NCI-H2081 treated with DMSO at 0.1 percent for 48 hours (cell line): ENCODE data around the gene PRRG1.
"Not testable (repeated sequence)": the region's sequence is repeated elsewhere in the genome, so short reads cannot be mapped to it uniquely, and the experiment has no call there.

Experiments used
- DNase-seq: peaks from one replicate; lab custom pipeline; 2025; lab: John Stamatoyannopoulos, UW

PRRG1 gene

DNA sequence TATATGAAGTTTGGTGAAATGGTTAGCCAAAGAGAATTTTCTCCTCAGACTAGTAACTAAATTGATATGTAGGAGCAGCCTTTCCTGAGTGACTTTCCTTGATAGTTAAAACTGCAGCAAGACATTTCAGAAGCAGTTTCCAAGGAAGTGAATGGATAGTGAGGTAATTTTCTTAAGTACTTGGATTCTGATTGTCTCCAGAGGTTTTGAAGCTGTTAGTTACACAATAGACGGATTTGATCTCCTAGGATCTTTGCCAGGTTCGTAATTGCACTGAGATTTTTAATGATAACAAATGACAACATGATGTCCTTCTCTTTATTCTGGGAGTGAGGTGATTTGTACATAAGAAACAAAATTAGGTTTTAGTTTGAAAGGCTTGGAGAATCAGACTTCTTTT, 29.2 kb downstream of the PRRG1 start:
- no peak for DNase-seq

DNA sequence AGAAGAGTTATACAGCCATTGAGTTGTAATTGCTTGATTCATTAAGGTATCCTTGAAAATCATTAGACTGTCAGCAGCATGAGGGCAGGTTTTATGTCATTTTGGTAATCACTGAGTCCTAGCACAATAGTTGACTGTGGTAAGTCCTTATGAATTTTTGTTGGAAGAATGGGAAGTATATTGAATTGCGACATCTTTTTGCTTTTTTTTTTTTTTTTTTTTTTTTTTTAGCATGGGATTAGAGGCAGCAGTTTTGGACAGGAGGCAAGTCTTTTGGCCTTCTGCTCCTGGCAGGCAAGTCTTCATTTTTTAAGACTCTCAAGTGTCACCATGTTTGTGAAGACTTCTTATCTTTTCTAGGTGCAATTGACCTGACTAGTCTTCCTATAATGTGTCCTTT, 29.7 kb downstream of the PRRG1 start:
- DNase-seq: no peak

DNA sequence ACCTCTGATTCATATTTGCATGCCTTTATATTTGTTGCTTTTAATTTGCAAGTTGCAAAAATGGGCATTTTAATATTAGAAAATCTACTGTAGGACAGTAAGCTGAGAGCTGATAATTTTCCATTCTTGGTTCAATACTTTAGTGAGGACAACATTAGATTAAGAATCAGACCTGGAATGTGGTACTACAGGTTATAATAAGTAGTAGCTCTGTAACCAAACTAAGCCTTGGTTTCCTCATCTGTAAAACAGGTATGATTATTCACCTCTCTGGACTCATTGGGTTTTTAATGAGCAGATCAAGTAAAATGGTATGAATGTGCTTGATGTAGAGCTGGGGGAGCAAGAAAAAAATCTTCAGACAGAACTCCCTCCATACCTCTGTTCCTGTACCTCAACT, 31.1 kb downstream of the PRRG1 start:
- no peak for DNase-seq

DNA sequence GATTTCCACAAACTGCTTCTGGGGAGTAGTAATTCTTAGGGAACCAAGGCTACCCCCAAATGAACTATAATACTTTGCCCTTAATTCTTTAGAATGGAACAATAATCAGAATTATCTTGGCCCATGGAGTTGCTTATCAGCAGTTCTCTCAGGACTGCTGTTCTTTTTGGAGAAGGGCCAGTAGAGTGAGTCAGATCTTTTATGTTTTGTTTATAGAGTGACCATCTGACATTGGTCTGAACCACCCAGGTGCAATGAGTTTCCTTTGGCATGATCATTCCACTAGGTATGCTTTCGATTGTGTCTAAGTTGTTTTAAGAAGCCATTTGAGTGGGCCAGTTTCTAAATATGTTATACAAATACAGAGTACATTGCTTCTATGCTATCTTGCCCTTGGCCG, 31.8 kb downstream of the PRRG1 start:
- DNase-seq: no peak

DNA sequence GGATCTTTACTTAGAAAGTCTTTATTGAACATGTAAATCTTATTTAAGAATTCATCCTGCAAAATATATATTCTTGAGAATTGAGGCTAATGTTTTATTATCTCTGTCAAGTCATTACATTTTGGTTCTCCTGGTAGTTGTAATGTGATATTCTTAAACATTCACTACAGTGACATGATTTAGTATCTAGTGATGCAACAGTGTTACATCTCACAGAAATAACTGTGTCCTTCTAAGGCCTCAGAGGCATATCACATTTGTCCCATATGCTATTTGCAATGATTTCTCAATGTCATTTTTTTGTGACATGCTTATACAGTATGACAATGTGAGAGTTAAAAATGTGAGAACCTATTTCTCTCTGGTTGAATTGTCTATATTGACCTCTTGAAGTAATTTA, 34.1 kb downstream of the PRRG1 start:
- no peak for DNase-seq

DNA sequence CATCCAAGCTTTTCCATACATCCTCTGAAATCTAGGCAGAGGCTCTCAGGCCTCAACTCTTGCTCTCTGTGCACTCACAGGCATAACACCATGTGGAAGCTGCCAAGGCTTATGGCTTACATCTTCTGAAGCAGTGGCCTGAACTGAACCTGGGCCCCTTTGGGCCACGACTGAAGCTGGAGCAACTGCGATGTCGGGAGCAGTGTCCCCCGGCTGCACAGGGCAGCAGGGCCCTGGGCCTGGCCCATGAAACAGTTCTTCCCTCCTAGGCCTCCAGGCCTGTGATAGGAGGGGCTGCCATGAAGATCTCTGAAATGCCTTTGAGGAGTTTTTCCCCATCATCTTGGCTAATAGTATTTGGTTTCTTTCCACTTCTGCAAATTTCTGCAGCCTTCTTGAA, 39.2 kb downstream of the PRRG1 start:
- DNase-seq: no peak

DNA sequence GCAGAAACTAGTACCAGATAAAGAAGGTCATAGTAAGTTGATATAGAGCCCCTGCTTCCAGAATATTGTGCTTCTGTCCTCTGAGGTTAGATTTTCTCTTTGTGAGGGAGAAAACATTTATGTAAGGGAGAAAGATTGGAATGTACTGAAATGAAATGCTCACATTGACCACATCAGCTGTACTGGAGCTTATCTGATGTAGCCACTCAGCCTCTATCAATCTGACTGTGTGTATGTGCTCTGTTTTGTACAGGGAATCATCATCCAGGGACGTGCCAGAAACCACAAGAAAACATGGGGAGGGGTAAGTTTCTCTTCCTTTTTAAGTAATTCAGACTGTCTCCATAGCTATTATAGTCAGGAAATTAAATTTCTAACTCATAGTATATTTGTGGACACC, 56.8 kb downstream of the PRRG1 start:
- no peak for DNase-seq

DNA sequence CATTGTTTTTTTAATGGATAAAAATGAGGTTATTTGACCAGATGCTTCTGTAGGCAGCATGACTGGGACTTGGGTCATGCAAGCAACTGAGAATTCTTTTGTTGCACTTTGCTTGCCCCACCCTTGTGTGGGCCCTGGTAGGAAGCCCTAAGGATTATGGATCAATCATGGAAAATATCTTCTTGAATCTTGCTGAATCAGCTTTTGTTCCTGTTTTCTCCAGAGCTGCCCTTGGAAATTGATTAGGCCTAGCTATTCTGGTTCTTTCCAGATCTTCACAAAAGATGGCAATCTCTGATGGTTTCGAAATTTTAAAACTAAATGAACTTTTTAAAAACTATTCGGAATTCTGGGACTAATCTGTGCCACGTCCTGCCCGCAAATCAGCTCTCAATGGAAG, 58.6 kb downstream of the PRRG1 start:
- DNase-seq: no peak

DNA sequence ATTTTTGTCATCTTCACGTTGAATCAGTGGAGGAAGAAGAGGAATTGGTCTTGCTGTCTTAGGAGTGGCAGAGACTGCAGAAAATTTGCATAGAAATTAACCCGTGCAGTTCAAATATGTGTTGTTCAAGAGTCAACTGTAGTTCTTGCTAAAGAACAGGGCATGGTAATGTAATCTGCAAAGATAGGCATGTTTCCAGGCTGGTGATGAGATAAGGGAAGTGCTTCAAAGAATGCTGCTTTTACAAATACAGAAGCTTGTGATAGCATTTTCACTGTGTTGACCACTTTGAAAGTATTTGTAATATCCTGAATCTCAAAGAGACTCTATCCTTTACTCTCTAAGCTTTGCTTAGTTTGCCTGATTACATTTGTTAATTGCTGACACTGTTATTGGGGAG, 60.1 kb downstream of the PRRG1 start:
- DNase-seq: no peak

DNA sequence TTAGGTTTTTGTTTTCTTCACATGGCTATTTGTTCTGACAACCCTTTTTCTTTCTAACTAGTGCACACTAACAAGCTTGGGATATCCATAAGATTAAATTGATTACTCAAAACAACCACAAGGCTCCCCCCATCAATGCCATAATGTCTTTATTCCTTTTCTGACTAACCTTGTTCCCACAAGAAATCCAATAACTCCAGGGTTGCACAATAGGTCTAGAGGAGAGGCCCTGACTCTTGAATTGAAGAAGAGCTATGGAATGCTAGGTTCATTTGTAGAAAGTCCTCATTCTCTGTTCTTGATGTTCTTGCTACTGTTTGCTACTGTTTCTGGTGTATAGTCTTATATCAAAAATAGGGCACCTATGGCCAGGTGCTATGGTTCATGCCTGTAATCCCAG, 71.0 kb downstream of the PRRG1 start:
- no peak for DNase-seq

DNA sequence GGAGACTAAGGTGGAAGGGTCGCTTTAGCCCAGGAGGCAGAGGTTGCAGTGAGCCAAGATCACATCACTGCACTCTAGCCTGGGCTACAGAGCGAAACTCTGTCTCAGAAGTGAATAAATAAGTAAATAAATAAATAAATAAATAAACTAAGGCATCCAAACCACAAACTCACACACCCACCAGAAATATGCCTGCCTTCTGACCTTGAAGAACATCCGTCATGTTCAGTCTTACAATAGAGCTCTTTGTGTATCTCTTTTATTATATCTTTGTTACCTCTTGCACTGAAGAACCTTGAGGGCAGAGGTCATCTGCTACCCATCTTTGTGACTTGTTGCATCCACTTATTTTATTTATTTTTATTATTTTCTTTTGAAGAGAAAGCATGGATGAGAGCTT, 71.6 kb downstream of the PRRG1 start:
- DNase-seq: no peak

DNA sequence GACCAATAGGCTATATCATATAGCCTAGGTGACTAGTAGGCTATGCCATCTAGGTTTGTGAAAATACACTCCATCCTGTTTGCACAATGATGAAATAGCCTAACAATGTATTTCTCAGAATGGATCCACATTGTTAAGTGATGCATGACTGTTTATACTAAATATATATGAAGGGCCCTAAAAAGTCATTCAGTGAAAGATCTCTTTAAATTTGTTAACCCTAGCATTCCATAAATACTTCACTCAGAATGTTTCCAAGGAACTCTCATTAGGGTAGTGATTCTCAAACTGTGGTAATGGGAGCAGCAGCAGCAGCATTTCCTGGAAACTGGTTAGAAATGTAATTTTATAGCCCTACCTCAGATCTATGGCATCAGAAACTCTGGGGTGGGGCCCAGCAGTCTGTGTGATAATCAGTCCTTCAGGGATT, 74.9 kb downstream of the PRRG1 start:
- no peak for DNase-seq

DNA sequence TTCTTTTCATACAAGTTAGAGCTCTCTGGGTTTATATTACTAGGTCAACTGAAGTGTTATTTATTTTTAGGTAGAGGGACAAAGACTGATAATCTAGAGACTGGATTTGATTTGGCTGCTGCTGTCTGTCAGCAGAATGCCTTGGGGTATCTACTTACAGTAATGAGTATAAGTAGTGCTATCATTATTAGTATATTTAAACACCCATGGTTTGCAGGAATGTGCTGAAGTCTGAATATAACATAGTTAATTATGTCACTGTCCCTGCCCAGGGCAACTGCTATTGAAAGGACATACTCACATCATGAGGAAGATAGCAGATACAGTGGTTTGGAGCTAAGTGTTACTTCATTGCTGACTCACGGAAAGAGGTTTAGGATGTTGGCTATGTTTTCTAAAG, 76.2 kb downstream of the PRRG1 start:
- DNase-seq: no peak

DNA sequence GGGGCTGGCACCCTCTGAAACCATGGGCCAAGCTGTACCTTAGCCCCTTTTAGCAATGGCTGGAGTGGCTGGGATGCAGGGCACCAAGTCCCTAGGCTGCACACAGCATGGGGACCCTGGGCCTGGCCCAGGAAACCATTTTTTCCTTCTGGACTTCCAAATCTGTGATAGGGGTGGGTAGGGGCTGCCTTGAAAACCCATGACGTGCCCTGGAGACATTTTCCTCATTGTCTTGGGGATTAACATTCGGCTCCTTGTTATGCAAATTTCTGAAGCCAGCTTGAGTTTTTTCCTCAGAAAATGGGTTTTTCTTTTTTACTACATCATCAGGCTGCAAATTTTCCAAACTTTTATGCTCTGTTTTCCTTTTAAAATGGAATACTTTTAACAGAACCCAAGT, 79.8 kb downstream of the PRRG1 start:
- DNase-seq: not testable (repeated sequence)

DNA sequence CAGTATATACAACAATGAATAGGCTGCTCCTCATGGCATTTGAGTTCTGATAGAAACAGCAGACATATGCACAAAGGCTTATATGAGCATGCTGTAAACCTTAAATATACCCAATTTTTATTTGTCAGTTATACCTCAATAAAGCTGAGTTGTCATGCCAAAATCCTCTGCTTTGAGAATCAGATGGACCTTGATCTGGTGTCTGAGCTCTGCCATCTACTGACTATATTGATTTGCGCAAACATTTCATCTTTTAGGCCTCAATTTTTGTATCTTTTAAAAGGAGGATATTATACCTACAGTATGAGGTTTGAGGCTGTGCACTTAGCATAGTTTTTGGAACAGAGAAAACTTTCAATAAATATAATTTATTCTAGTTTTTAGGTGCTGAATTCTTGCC, 85.2 kb downstream of the PRRG1 start:
- DNase-seq: no peak

DNA sequence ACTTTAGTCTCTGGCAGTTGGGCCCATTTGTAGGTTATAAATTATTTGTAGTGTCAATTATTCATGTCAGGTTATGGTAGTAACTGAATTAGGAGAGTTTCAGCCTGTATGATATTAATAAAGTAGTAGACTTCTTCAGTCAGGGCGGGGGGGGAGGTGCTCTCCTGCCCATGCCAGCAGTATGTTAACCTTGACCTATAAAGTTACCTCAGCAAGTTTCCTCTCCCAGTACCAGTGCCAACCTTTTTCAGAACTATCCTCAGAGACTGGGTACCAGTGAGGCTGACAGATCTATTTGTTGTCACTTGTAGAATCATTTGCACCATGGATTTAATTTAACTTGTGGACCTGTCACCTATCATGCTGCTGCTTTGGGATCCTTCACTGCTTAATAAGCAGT, 88.0 kb downstream of the PRRG1 start:
- DNase-seq: no peak

DNA sequence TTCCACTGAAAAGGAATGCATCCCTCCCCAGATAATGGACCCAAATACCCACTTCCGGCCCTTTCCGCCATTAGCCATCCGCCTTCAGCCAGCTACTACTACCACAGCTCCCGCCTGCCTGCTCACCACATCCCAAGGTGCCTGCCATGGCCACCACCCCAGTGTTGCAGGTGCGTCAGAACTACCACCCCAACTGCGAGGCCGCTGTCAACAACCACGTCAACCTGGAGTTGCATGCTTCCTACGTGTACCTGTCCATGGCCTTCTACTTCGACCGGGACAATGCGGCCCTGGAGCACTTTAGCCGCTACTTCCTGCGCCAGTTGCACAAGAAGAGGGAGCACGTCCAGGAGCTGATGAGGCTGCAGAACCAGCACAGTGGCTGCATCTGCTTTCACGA, 92.2 kb downstream of the PRRG1 start:
- DNase-seq: no peak

DNA sequence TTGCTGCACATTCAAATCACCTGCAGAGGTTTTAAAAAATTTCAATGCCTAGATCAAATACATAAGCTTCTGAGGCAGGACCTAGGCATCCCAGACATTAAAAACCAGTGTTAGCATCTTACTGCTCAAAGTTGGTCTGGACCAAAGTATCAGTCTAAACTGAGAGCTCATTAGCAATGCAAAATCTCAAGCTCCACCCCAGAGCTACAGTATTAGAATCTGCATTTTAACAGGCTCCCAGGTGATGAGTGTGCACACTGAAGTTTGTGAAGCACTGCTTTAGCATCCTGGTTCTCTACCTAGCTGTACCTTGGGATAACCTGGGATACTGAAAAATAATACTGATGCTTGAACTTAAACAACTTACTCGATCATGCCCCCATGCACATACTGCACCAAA, 96.0 kb downstream of the PRRG1 start:
- no peak for DNase-seq

DNA sequence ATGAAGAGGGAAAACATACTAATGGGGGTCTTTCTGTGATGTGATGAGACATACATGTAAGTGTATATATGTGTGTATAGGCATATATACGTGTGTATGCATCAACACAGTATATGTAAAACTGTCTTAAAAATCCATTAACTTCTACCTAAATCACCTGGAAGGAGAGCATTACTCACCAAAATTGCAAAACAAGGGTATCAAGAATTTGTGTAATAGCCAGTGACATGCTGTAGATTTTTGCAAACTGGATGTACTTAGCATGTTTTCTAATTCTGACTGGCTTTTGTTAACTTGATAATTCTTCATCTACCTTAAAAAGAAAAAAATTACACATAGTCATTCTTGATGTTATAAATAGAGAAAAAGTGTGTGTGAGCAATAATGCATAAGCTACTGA, 104.7 kb downstream of the PRRG1 start:
- DNase-seq: no peak

DNA sequence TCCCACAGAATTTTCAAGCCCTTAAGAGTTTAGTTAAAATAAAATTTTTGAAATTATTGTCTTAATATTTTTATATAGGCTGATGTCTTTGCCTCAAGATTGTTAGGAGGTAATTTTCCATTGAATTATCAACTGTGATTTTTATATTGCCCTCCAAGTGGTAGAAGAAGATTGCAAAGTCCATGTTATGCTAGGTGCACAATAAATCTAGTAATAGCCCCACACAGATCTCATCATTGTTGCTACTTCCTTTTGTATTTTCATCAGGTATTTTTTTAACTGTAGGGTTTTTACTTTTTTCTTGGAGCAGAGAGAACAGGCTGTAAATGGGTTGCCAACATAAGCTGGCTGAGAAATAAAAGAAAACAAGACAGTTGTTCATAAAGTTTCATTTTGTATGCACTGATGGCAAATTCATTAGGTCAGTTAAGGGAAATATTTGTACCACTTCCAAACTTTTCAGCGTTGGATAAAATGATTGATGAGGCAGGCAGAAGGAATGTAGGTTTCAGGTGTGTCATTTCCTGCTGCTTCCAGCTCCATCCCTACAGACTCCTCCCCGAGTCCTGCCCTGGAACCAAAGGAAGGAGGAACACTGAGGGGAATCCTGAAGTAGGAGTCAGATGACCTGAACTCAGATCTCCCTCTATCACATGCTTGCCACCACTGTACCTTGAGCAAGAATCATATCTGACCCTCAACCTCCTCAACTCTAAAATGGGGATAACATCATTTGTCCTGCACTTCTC, 105.5 kb downstream of the PRRG1 start:
- no peak for DNase-seq

DNA sequence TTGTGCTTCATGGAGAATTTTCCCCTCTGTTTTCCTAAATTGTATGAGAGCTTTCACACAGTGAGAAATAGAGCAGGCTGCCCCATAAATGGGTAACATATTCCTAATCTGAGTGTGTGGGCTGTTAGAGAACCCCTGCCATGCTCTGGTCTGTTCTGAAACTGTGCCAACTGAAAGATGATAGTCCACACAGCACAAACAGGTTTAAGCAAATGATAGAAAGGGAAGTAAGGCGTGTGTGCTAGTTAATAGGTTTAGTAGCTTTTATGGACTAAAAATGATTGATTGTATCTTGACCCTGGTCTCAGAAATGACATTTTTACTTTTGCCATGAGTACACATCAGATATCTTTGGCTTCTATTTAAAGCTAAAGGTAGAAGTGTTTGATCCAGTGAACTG, 106.2 kb downstream of the PRRG1 start:
- DNase-seq: peak; percentile 8

DNA sequence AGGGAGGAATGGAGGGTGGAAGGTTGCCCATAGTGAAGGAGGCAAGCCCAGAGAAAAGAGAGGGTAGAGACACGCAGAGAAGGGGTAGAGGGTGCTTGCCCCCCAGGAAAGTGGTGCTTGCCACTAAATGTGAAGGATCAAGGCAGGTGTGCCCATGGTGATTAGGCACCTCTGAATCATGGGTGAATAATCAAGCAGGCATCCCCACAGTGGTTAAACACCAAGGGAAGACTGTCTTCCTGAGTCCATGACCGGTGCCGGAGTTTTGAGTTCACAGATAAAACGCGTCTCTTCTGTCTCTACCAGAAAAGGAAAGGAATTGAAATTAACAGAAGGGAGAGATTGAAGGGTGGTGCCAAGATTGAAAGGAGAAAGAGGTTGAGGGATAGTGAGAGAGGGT, 111.1 kb downstream of the PRRG1 start:
- not testable (repeated sequence) for DNase-seq

DNA sequence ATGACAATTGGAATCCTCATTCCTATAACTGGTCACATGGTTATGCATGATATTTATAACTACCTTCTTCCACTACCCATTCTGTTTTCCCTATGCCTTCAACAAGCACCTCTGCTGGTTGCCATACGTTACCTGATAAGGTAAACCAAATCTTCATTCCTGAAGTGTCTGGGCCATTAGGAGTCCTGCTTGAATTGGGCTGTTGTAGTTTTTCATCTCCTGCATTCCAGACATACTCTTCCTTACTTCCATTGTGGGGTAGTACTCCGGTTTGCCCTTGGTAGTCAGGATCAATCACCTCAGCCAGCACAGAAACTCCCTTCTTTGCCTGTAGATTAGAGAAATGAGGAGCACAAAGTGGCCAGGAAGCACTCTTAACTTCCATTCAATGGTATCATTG, 113.2 kb downstream of the PRRG1 start:
- DNase-seq: no peak

DNA sequence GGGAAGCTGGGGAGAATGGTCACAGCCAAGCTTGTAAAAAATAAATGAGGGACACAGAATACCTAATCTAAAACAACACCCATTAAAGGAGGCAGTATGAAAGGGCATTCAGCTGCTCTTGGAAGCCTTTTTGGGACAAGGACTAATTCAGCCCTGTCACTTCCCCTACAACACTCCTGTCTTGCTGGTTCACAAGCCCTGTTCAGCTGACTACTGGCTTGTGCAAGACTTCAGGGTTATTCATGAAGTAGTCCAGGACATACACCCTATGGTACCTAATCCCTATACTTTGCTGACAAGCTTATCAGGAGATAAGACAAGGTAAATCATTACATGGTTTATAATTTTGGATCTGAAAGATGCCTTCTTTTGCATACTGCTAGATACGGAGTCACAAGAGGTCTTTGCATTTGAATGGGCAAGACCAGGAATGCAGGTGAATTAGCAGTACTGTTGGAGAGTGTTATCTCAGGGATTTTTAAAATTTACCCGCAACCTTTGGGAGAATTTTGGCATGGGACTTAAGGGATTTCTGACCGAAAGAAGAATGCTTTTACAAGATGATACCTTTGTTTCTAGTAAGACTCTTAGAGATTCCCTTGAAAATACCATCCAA, 119.1 kb downstream of the PRRG1 start:
- DNase-seq: no peak
